Muscle layer of duodenum (tissue), 2 donors: ENCODE results near the gene CHTF8.

Experiments
- H3K27ac ChIP-seq: one replicate; pipeline ENCODE4 v1.7.0; 2013; ENCODE audit warnings: mild to moderate bottlenecking, low read length
- H3K27me3 ChIP-seq: one replicate; pipeline ENCODE4 v1.7.0; 2013; ENCODE audit warnings: low read depth, mild to moderate bottlenecking, control low read depth, low read length
- H3K36me3 ChIP-seq, 2 donors: one replicate each; pipeline ENCODE4 v1.7.0; 2013; ENCODE audit warnings: low read length in 2 of 2, control low read depth in 1 of 2, mild to moderate bottlenecking in 1 of 2; ENCODE audit not compliant: insufficient read depth in 2 of 2, control insufficient read depth in 1 of 2
- H3K4me1 ChIP-seq, 2 donors: one replicate each; pipeline ENCODE4 v1.7.0; 2013; ENCODE audit warnings: low read length in 2 of 2, mild to moderate bottlenecking in 2 of 2, control low read depth in 1 of 2, moderate library complexity in 1 of 2; ENCODE audit not compliant: insufficient read depth in 2 of 2, control insufficient read depth in 1 of 2
- H3K4me3 ChIP-seq, 2 donors: one replicate each; pipeline ENCODE4 v1.7.0; 2013; ENCODE audit warnings: low read length in 2 of 2, low read depth in 1 of 2, mild to moderate bottlenecking in 1 of 2
- H3K9me3 ChIP-seq, 2 donors: one replicate each; pipeline ENCODE4 v1.7.0; 2013; ENCODE audit warnings: low read length in 2 of 2, control low read depth in 1 of 2, mild to moderate bottlenecking in 1 of 2; ENCODE audit not compliant: control insufficient read depth in 1 of 2
- donor health status: healthy.

Gene CHTF8

DNA sequence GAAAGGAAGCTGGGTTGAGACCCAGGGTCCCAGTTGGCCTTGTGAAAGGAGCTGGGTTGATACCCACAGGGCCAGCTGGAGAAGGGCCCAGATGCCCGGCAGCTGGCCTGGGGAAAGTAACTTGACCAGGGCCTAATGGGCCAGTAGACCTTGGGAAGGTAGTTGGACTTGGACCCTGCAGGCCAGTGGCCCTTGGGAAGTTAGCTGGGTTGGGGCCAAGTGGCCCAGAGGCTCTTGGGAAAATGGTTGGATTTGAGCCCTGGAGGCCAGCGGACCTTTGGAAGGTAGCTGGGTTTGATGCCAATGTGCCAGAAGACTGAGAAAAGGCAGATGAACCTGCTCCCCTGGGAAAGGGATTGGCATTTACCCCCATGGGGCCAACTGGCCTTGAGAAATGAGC lies 13.4 kb downstream of the CHTF8 start:
- H3K36me3 ChIP-seq: peaks cover 42 to 62% of the 10 kb centered on the region in 2 donors
- no peaks in the 10 kb centered on the region for H3K9me3 ChIP-seq
- peaks cover 0 to 13% of the 10 kb centered on the region in 2 donors for H3K4me1 ChIP-seq
- no peak overlapping the region for H3K4me3 ChIP-seq
- no peaks in the 10 kb centered on the region for H3K27me3 ChIP-seq
- H3K27ac ChIP-seq: no peak overlapping the region

DNA sequence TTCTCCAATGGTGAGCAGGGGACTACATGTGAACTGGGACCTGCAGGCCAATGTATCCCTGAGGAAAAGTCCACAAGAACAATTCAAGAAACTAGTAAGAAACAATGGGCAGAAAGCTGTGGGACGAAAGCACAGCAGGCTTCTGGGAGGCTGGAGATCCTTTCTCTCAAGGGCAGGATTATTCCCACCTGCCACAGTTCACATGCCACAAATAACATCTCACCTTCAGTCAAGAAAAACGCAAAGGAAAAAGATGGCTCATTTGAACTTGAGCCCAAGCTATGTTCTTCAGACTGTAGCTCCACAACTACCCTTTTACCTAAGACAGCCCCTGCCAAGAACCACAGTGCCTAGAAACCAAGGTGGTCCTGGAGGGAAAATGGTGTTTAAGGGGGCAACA lies 13.9 kb downstream of the CHTF8 start:
- no peak overlapping the region for H3K27ac ChIP-seq
- H3K36me3 ChIP-seq: peaks cover 45 to 67% of the 10 kb centered on the region in 2 donors
- no peak overlapping the region for H3K4me3 ChIP-seq
- peaks cover 0 to 13% of the 10 kb centered on the region in 2 donors for H3K4me1 ChIP-seq
- H3K27me3 ChIP-seq: no peaks in the 10 kb centered on the region
- H3K9me3 ChIP-seq: no peaks in the 10 kb centered on the region

DNA sequence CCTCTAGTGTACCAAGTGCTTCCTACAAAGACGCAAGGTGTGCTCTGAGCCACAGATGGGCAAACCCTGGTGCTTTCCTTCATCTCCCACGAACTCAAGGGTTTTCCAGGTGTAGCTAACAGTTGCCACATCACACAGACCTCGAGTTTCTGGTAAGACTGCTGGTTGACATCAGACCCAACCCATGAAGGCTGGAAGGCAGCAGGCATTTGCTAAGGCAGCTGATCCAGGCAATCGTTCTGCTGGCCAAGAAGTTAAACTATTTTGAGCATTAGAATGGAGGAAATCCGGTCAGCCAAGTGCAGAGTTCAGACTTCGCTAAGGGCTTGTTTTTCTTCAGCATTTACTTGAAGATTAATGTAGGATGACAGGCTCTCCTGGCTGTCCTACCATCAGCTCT lies 15.5 kb downstream of the CHTF8 start:
- H3K9me3 ChIP-seq: no peaks in the 10 kb centered on the region
- H3K36me3 ChIP-seq: peaks cover 47 to 72% of the 10 kb centered on the region in 2 donors
- no peaks in the 10 kb centered on the region for H3K27me3 ChIP-seq
- no peak overlapping the region for H3K4me3 ChIP-seq
- H3K4me1 ChIP-seq: peaks cover 0 to 13% of the 10 kb centered on the region in 2 donors
- H3K27ac ChIP-seq: no peak overlapping the region

DNA sequence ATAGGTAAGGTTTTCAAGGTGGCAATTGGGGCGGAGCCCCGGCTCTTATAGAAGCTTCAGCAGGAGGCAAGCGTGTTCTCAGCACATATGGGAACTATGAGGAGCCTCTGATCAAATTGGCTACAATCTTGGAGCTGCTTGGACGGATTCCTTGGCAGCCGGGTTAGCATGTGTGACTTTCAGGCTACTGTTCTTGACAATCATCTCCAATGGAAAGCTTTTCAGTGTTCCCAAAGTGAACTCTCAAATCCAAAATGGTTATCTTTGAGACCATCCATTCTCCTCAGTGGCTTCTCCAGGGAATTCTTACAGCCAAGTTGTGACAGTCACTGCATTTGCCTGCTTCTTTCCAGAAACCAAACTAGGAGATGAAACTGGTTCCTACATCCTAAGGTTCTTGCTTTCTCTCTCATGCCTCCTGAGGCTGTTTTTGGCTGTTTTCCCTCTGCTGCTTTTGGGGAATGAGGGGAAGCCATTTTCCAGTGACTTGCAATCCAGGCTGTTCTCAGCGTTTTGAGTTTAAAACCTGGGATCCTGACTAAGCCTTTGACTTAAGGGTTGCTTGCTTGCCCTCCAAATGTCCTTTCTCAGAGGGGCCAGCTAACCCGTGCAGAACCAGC lies 16.0 kb downstream of the CHTF8 start:
- peaks cover 47 to 72% of the 10 kb centered on the region in 2 donors for H3K36me3 ChIP-seq
- no peaks in the 10 kb centered on the region for H3K9me3 ChIP-seq

DNA sequence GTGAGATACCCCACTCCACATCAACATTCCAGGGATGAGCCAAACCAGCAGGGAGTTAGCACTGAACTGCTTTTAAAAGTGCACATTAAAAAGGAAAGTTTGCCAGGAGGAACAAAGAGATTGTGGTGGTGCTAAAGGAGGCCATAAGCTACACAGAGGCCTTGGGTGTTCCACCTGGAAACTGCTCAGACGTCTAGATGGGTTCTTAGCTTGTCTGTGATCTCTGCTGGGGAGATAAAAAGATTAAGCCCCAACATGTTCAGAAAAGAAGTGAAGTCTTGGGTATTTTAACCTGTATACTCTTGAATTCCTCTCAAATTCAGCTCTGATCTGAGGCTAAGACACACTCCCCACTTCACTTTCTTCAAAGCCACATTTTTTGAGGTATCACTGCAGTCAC lies 16.6 kb downstream of the CHTF8 start:
- peaks cover 0 to 13% of the 10 kb centered on the region in 2 donors for H3K4me1 ChIP-seq
- no peak overlapping the region for H3K4me3 ChIP-seq
- H3K27me3 ChIP-seq: no peaks in the 10 kb centered on the region
- no peak overlapping the region for H3K27ac ChIP-seq
- peaks cover 43 to 67% of the 10 kb centered on the region in 2 donors for H3K36me3 ChIP-seq
- no peaks in the 10 kb centered on the region for H3K9me3 ChIP-seq

More for the DNA sequence above, 16.0 kb downstream of the CHTF8 start:
- no peak overlapping the region for H3K27ac ChIP-seq
- H3K4me3 ChIP-seq: no peak overlapping the region
- no peaks in the 10 kb centered on the region for H3K27me3 ChIP-seq
- H3K4me1 ChIP-seq: peaks cover 0 to 13% of the 10 kb centered on the region in 2 donors

DNA sequence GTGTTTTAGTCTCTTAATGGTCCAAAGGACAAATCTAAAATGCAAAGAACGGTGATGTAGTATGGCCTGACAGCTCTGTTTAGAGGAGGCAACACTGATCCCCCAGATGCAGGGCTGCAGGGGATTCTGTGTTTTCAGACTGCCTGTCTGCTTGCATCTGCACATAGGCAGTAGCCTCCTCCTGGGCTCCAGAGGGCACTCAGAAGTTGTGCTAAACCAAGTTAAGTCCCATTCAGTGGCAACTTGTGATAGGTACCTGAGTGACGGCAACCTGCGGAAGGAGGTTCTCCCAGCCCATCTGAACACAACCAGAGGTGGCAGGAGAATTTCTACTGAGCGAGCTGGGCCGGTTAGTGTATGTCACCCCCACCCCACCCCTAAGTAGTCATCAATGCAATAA lies 17.0 kb downstream of the CHTF8 start:
- peaks cover 40 to 67% of the 10 kb centered on the region in 2 donors for H3K36me3 ChIP-seq
- no peak overlapping the region for H3K4me3 ChIP-seq
- H3K4me1 ChIP-seq: peaks cover 0 to 13% of the 10 kb centered on the region in 2 donors
- H3K9me3 ChIP-seq: no peaks in the 10 kb centered on the region
- H3K27me3 ChIP-seq: no peaks in the 10 kb centered on the region
- H3K27ac ChIP-seq: no peak overlapping the region

DNA sequence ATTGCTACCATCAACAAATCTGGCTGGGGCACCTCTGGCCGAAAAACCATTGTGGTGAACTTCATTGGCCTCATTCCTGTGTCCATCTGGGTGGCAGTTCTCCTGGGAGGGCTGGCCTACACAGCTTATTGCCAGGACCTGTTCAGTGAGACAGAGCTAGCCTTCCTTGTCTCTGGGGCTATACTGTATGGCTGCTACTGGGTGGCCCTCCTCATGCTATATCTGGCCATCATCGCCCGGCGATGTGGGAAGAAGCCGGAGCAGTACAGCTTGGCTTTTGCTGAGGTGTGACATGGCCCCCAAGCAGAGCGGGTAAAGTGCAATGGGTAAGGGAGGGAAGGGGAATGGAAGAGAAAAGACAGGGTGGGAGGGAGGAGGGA lies 17.4 kb downstream of the CHTF8 start:
- Histone ChIP-seq H3K4me3 (no peak overlapping the region), H3K9me3 (no peaks in the 10 kb centered on the region), H3K4me1 (peaks cover 0 to 13% of the 10 kb centered on the region in 2 donors), H3K27me3 (no peaks in the 10 kb centered on the region), H3K36me3 (peaks cover 36 to 64% of the 10 kb centered on the region in 2 donors), H3K27ac (no peak overlapping the region)

DNA sequence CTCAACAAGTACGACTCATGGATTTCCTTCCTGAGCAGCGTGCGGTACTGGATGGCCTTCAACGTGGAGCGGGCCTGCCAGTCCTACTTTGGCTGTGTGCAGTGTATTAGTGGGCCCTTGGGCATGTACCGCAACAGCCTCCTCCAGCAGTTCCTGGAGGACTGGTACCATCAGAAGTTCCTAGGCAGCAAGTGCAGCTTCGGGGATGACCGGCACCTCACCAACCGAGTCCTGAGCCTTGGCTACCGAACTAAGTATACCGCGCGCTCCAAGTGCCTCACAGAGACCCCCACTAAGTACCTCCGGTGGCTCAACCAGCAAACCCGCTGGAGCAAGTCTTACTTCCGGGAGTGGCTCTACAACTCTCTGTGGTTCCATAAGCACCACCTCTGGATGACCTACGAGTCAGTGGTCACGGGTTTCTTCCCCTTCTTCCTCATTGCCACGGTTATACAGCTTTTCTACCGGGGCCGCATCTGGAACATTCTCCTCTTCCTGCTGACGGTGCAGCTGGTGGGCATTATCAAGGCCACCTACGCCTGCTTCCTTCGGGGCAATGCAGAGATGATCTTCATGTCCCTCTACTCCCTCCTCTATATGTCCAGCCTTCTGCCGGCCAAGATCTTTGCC lies 17.9 kb downstream of the CHTF8 start:
- Histone ChIP-seq H3K4me1 (peaks cover 0 to 13% of the 10 kb centered on the region in 2 donors), H3K27ac (no peak overlapping the region), H3K36me3 (peaks cover 33 to 64% of the 10 kb centered on the region in 2 donors), H3K27me3 (no peaks in the 10 kb centered on the region), H3K4me3 (no peak overlapping the region), H3K9me3 (no peaks in the 10 kb centered on the region)

DNA sequence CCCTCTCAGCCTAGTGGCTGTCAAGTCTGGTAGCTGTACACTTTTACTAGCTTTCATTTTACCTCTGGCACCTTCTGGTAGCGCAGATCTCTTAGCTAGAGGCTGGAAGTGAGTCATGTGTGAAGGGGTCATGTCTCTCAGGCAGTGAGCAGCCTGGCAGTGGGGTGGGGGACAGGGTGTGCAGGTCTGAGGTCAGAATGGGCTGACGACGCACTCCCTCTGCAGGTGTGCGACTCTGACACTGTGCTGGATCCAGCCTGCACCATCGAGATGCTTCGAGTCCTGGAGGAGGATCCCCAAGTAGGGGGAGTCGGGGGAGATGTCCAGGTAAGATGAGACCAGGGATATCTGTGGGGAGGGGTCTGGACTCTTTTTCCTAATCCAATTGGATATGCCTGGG lies 19.2 kb downstream of the CHTF8 start:
- H3K36me3 ChIP-seq: peaks cover 32 to 54% of the 10 kb centered on the region in 2 donors

DNA sequence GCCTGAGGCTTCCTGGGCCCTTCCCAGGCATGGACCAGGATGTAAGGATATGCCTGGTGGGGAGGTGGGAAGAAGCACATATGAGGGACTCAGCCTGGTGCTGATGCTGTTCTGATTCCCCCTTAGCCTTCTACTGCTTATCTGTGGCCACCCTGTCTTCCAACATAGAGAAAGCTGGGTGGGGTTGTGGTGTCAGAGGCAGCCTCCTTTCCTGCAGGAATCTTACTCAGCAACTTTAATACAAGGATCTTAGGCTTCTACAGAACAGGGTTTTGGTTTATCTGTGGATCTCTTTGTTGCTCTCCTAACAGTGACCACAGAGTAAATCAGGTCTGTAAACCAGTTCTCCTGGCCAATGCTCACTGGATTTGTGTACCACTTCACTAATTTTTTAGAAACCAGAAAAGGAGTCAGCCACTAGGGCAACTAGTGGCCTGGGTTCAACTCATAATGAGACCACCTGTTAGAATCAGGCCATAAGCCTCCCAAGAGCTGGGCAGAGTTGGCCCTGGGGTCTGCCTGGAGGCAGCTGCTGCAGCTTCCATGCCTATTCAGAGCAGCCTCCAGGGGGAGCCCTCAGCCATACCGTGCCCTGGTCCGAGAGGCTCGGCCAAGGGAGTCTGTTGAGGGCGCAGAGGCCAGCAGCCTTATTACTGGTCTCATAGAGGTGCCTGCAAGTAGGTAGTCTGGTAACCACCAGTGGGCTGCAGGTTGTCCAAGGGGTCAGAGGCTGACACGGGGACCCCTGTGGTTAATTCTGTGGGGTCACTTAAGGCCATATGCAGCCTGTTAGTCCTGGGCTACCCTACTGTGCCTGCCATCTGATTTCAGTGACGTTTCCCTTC lies 19.9 kb downstream of the CHTF8 start:
- Histone ChIP-seq H3K4me1 (peaks cover 0 to 21% of the 10 kb centered on the region in 2 donors), H3K9me3 (no peaks in the 10 kb centered on the region), H3K27ac (no peak overlapping the region), H3K27me3 (no peaks in the 10 kb centered on the region), H3K4me3 (no peak overlapping the region), H3K36me3 (peaks cover 25 to 47% of the 10 kb centered on the region in 2 donors)

More for the DNA sequence above, 19.2 kb downstream of the CHTF8 start:
- Histone ChIP-seq H3K9me3 (no peaks in the 10 kb centered on the region), H3K4me3 (no peak overlapping the region), H3K27me3 (no peaks in the 10 kb centered on the region), H3K27ac (no peak overlapping the region), H3K4me1 (peaks cover 0 to 14% of the 10 kb centered on the region in 2 donors)

DNA sequence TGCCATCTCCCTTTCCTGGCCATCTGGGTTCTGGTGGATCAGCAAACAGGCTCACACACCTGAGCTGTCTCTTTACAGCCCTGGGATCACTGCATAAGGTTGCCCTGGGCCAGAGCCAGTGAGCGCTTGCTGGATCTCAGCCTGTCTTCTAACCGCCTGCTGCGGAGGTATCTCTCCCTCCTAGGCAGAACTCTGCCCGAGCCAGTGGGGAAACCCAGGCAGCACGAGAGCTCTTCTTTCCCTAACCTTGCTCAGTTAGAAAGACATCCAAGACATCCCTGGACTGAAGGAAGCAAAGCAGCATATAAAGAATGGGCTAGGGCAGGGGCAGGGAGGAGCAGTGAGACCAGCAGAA lies 20.5 kb downstream of the CHTF8 start:
- Histone ChIP-seq H3K36me3 (peaks cover 25 to 44% of the 10 kb centered on the region in 2 donors), H3K27me3 (no peaks in the 10 kb centered on the region), H3K4me3 (no peak overlapping the region), H3K27ac (no peak overlapping the region), H3K9me3 (no peaks in the 10 kb centered on the region), H3K4me1 (peaks cover 0 to 21% of the 10 kb centered on the region in 2 donors)
